ENCODE results near the gene NDUFAF2. TPM values are rescaled to one million over a fixed set of nuclear protein-coding genes. Genes with fewer than 3 reads are reported as not detected.
"Not testable (repeated sequence)": the region's sequence is repeated elsewhere in the genome, so short reads cannot be mapped to it uniquely, and the experiment has no call there.

Gene NDUFAF2
- total and polyA plus RNA-seq, 4 donors, result 18.2 to 40.2 (median 36.1) TPM

DNA sequence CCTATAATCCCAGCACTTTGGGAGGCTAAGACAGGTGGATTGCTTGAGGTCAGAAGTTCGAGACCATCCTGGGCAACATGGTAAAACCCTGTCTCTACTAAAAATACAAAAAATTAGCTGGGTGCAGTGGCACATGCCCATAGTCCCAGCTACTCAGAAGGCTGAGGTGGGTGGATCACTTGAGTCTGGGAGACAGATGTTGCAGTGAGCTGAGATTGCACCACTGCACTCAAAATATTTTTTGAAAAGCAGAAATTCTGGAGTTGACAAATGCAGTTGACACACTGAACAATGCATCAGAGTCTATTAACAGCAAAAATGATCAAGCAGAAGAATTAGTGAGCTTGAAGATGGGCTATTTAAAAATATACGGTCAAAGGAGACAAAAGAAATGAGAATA lies 35.5 kb downstream of the NDUFAF2 start:
- no peaks in the 10 kb centered on the region for H3K27me3 ChIP-seq (ENCODE audit: control insufficient read depth, insufficient read depth, low read length)
- H3K4me1 ChIP-seq (ENCODE audit: control insufficient read depth, insufficient read depth, low read length), result no peaks in the 10 kb centered on the region
- no peak overlapping the region for H3K27ac ChIP-seq (ENCODE audit: low read depth, low read length)
- no peak overlapping the region for H3K4me3 ChIP-seq (ENCODE audit: low read depth, low read length)
- no peaks in the 10 kb centered on the region for H3K9me3 ChIP-seq (ENCODE audit: control insufficient read depth, insufficient read depth, low read length)
- DNase-seq (ENCODE audit: low read depth in 4 of 6, low spot score in 6 of 6), result no peak
- H3K36me3 ChIP-seq (ENCODE audit: control insufficient read depth, insufficient read depth, low read length), result no peaks in the 10 kb centered on the region
- WGBS (ENCODE audit: insufficient coverage), result 100% methylated on average over 1 of the region's 2 CpGs

DNA sequence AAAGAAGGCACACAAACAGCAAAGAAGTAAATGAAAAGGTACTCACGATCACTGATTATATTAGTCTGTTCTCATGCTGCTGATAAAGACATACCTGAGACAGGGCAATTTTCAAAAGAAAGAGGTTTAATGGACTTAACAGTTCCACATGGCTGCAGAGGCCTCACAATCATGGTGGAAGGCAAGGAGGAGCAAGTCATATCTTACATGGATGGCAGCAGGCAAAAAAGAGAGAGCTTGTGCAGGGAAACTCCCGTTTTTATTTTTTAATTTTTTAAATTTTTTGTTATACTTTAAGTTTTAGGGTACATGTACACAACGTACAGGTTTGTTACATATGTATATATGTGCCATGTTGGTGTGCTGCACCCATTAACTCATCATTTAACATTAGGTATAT lies 37.1 kb downstream of the NDUFAF2 start:
- 100% methylated on average over 1 of the region's 3 CpGs for WGBS (ENCODE audit: insufficient coverage)
- H3K27me3 ChIP-seq (ENCODE audit: control insufficient read depth, insufficient read depth, low read length); DNase-seq (ENCODE audit: low read depth in 4 of 6, low spot score in 6 of 6); H3K27ac ChIP-seq (ENCODE audit: low read depth, low read length); H3K36me3 ChIP-seq (ENCODE audit: control insufficient read depth, insufficient read depth, low read length); H3K4me1 ChIP-seq (ENCODE audit: control insufficient read depth, insufficient read depth, low read length); H3K9me3 ChIP-seq (ENCODE audit: control insufficient read depth, insufficient read depth, low read length); H3K4me3 ChIP-seq (ENCODE audit: low read depth, low read length): not testable (repeated sequence)

DNA sequence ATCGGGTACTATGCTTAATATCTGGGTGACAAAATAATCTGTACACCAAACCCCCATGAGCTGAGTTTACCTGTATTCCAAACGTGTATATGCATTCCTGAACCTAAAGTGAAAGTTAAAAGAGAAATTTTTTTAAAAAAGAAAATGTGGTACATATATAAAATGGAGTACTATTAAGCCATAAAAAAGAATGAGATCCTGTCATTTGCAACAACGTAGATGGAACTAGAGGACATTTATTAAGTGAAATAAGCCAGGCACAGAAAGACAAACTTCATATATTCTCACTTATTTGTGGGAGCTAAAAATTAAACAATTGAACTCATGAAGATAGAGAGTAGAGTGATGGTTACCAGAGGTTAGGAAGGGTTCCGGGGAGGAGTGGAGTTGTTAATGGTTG lies 44.8 kb downstream of the NDUFAF2 start:
- Histone ChIP-seq H3K4me1 (ENCODE audit: control insufficient read depth, insufficient read depth, low read length) (no peaks in the 10 kb centered on the region), H3K9me3 (ENCODE audit: control insufficient read depth, insufficient read depth, low read length) (peaks cover 17% of the 10 kb centered on the region), H3K4me3 (ENCODE audit: low read depth, low read length) (no peak overlapping the region), H3K27me3 (ENCODE audit: control insufficient read depth, insufficient read depth, low read length) (no peaks in the 10 kb centered on the region), H3K27ac (ENCODE audit: low read depth, low read length) (no peak overlapping the region), H3K36me3 (ENCODE audit: control insufficient read depth, insufficient read depth, low read length) (peaks cover 8% of the 10 kb centered on the region)
- WGBS (ENCODE audit: insufficient coverage), result no CpG with 5 or more reads among the region's 4 CpGs
- no peak for DNase-seq (ENCODE audit: low read depth in 4 of 6, low spot score in 6 of 6)

DNA sequence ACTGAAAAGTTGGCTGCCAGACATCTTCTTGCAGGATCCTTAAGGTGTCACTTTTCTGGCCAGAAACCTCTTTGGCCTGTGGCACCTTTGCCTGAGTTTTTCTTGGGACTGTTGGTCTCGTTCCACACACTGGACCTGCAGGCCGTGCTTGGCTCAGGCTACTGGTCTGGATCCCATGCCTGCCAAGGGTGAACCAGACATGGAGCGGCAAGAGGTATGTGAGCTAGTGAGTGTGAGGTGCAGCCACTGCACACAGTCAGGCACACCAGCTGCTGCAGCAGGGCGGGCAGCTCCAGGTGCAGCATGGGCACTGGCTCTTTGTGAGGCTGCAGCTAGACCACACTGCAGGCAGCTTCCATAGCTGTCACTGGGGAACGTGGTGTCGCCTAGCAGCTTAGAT lies 47.9 kb downstream of the NDUFAF2 start:
- H3K27me3 ChIP-seq (ENCODE audit: control insufficient read depth, insufficient read depth, low read length), result no peaks in the 10 kb centered on the region
- no peaks in the 10 kb centered on the region for H3K4me1 ChIP-seq (ENCODE audit: control insufficient read depth, insufficient read depth, low read length)
- H3K4me3 ChIP-seq (ENCODE audit: low read depth, low read length), result no peak overlapping the region
- H3K9me3 ChIP-seq (ENCODE audit: control insufficient read depth, insufficient read depth, low read length), result peaks cover 17% of the 10 kb centered on the region
- DNase-seq (ENCODE audit: low read depth in 4 of 6, low spot score in 6 of 6), result no peak
- H3K36me3 ChIP-seq (ENCODE audit: control insufficient read depth, insufficient read depth, low read length), result peaks cover 8% of the 10 kb centered on the region
- H3K27ac ChIP-seq (ENCODE audit: low read depth, low read length), result no peak overlapping the region
- 100% methylated on average over 6 of the region's 6 CpGs for WGBS (ENCODE audit: insufficient coverage)

DNA sequence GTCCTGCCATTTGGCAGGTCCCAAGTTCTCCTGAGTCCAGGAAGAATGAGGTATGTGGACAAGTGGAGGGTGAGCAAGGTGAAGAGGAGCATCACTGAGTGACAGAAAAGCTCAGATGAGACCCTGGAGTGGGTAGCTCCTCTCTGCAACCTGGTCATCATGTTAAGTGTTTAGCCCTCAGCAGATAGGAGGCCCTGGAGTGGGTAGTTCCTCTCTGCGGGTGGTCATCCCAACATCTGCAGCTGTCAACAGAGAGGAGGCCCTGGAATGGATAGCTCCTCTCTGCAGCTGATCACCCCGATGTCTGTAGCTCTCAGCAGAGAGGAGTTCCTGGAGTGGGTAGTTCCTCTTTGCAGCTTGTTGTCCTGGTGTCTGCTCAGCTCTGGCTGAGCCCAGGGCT lies 48.4 kb downstream of the NDUFAF2 start:
- Histone ChIP-seq H3K27ac (ENCODE audit: low read depth, low read length) (no peak overlapping the region), H3K4me1 (ENCODE audit: control insufficient read depth, insufficient read depth, low read length) (no peaks in the 10 kb centered on the region), H3K4me3 (ENCODE audit: low read depth, low read length) (no peak overlapping the region), H3K36me3 (ENCODE audit: control insufficient read depth, insufficient read depth, low read length) (peaks cover 8% of the 10 kb centered on the region), H3K9me3 (ENCODE audit: control insufficient read depth, insufficient read depth, low read length) (peaks cover 17% of the 10 kb centered on the region), H3K27me3 (ENCODE audit: control insufficient read depth, insufficient read depth, low read length) (no peaks in the 10 kb centered on the region)
- 100% methylated on average over 2 of the region's 2 CpGs for WGBS (ENCODE audit: insufficient coverage)
- DNase-seq (ENCODE audit: low read depth in 4 of 6, low spot score in 6 of 6), result no peak

DNA sequence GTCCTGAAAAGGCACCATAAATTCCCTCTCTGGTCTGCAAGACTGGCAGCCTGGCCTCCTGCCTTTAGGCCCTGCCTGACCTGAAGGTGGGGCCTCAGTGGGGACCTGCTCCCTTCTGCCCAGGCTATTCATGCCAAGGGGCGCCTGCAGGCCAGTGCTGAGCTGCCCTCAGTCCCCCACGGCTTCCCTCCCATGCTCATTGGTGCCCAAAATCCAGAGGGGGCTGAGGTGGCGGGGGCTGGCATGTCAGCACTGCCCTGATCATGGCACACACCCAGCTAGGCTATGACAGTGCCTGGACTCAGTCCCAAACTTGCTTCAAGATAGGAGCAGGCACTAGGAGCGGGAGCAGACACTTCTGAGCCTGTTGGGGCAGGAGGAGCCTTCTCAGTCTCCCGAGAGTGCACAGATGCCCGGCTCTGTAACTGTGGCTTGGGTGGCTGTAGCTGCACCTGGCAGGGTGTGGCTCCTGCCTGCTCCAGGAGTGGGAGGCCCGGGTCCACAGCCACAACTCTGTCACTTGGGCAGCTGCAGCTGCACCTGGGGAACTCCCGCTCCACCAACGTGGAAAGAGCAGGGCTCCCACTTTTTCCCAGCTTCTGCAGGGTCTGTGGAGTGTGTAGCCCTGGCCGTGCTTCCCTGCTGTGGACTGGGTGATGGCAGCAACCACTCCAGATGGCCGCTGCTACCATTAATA lies 49.0 kb downstream of the NDUFAF2 start:
- no peaks in the 10 kb centered on the region for H3K4me1 ChIP-seq (ENCODE audit: control insufficient read depth, insufficient read depth, low read length)
- peaks cover 8% of the 10 kb centered on the region for H3K36me3 ChIP-seq (ENCODE audit: control insufficient read depth, insufficient read depth, low read length)
- no peak overlapping the region for H3K4me3 ChIP-seq (ENCODE audit: low read depth, low read length)
- H3K27me3 ChIP-seq (ENCODE audit: control insufficient read depth, insufficient read depth, low read length), result no peaks in the 10 kb centered on the region
- H3K27ac ChIP-seq (ENCODE audit: low read depth, low read length), result no peak overlapping the region
- no peak for DNase-seq (ENCODE audit: low read depth in 4 of 6, low spot score in 6 of 6)
- 88% methylated on average over 11 of the region's 11 CpGs for WGBS (ENCODE audit: insufficient coverage)
- peaks cover 17% of the 10 kb centered on the region for H3K9me3 ChIP-seq (ENCODE audit: control insufficient read depth, insufficient read depth, low read length)

DNA sequence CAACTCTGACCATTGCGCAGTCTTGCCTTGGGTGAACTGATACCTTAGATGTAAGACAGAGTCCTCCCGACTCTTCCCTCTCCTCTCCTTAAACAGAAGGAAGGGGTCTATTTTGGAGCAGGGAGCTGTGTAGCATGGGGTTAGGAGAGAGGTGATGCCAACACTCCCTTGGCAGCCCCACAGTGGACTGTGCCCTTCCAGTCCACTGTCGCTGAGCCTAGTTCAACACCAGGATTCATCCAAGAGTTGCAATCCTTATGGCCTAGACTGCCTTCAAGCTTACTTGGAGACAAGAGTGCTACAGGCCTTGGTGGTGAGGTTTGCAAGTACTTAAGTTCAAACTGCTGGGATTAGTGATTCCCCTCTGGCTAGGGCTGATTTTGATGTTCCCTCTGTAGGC lies 51.4 kb downstream of the NDUFAF2 start:
- peaks cover 17% of the 10 kb centered on the region for H3K9me3 ChIP-seq (ENCODE audit: control insufficient read depth, insufficient read depth, low read length)
- no peak overlapping the region for H3K4me3 ChIP-seq (ENCODE audit: low read depth, low read length)
- peaks cover 8% of the 10 kb centered on the region for H3K36me3 ChIP-seq (ENCODE audit: control insufficient read depth, insufficient read depth, low read length)
- 100% methylated on average over 1 of the region's 3 CpGs for WGBS (ENCODE audit: insufficient coverage)
- no peak overlapping the region for H3K27ac ChIP-seq (ENCODE audit: low read depth, low read length)
- no peaks in the 10 kb centered on the region for H3K27me3 ChIP-seq (ENCODE audit: control insufficient read depth, insufficient read depth, low read length)
- no peak for DNase-seq (ENCODE audit: low read depth in 4 of 6, low spot score in 6 of 6)
- H3K4me1 ChIP-seq (ENCODE audit: control insufficient read depth, insufficient read depth, low read length), result no peaks in the 10 kb centered on the region

DNA sequence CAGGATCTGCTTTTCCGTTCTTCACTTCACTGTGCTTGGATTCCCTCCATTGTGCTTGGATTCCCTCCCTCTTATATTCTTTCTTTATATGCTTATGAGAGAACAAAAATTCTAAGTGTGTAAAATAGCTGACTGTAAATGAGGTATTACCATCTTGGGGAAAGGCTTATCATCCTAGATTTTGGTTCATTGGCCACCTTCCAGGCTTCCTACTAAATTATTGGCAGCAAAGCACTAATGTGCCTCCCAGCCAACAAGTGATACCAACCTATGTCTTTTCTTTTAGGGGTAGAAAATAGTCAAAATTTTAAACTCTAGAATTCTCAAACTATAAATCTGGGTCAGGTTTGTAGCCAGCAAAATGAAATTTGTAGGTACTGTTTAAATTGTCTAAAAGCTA lies 52.7 kb downstream of the NDUFAF2 start:
- peaks cover 8% of the 10 kb centered on the region for H3K36me3 ChIP-seq (ENCODE audit: control insufficient read depth, insufficient read depth, low read length)
- no CpG with 5 or more reads among the region's 1 CpG for WGBS (ENCODE audit: insufficient coverage)
- DNase-seq (ENCODE audit: low read depth in 4 of 6, low spot score in 6 of 6), result peak in 2 of 6 donors; percentile 8 to 14

DNA sequence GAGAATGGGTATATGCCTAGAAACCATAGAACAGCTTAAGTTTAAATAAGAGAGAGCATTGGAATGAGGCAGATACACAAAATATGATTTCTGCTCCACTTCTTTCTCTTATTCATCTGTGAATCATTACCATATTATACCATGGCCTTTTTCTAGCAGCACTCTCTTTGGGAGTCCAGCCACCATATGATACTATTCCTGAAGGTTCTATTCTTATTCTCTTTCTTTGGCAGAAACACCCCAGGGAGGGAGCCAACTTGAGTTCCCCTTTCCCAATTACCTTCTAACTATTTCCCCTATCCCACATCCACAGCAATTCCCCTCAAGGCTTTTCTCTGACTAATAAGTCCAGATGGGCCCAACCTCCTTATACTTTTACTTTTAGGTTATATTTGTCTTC lies 55.9 kb downstream of the NDUFAF2 start:
- H3K27me3 ChIP-seq (ENCODE audit: control insufficient read depth, insufficient read depth, low read length), result no peaks in the 10 kb centered on the region
- no peaks in the 10 kb centered on the region for H3K36me3 ChIP-seq (ENCODE audit: control insufficient read depth, insufficient read depth, low read length)
- no peaks in the 10 kb centered on the region for H3K4me1 ChIP-seq (ENCODE audit: control insufficient read depth, insufficient read depth, low read length)
- no peaks in the 10 kb centered on the region for H3K9me3 ChIP-seq (ENCODE audit: control insufficient read depth, insufficient read depth, low read length)
- DNase-seq (ENCODE audit: low read depth in 4 of 6, low spot score in 6 of 6), result peak in 1 of 6 donors; percentile 52
- H3K27ac ChIP-seq (ENCODE audit: low read depth, low read length), result no peak overlapping the region
- H3K4me3 ChIP-seq (ENCODE audit: low read depth, low read length), result no peak overlapping the region

More for the DNA sequence above, 52.7 kb downstream of the NDUFAF2 start:
- H3K4me3 ChIP-seq (ENCODE audit: low read depth, low read length), result no peak overlapping the region
- no peaks in the 10 kb centered on the region for H3K27me3 ChIP-seq (ENCODE audit: control insufficient read depth, insufficient read depth, low read length)
- H3K9me3 ChIP-seq (ENCODE audit: control insufficient read depth, insufficient read depth, low read length), result peaks cover 16% of the 10 kb centered on the region
- no peaks in the 10 kb centered on the region for H3K4me1 ChIP-seq (ENCODE audit: control insufficient read depth, insufficient read depth, low read length)
- no peak overlapping the region for H3K27ac ChIP-seq (ENCODE audit: low read depth, low read length)

DNA sequence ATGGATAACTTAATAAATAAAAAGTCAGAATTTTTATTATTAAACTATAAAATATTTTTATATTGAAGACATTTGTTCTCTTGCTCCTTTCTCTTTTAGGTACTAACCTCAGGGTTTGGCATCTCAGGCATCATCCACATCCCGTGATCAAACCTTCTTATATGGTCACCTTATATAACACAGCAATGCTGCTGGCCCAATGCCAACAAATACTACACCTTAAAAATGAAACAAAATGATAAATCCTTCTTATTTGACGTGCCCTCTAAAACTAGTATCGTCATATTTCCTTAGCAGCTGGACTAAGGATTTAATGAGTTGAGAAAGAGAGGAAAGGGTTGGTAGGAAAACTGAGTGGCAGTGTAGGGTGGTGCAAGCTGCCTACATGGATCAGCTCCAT lies 56.6 kb downstream of the NDUFAF2 start:
- Histone ChIP-seq H3K4me3 (ENCODE audit: low read depth, low read length) (no peak overlapping the region), H3K36me3 (ENCODE audit: control insufficient read depth, insufficient read depth, low read length) (no peaks in the 10 kb centered on the region), H3K4me1 (ENCODE audit: control insufficient read depth, insufficient read depth, low read length) (no peaks in the 10 kb centered on the region), H3K27me3 (ENCODE audit: control insufficient read depth, insufficient read depth, low read length) (no peaks in the 10 kb centered on the region), H3K9me3 (ENCODE audit: control insufficient read depth, insufficient read depth, low read length) (no peaks in the 10 kb centered on the region), H3K27ac (ENCODE audit: low read depth, low read length) (no peak overlapping the region)
- WGBS (ENCODE audit: insufficient coverage), result 100% methylated on average over 1 of the region's 3 CpGs
- DNase-seq (ENCODE audit: low read depth in 4 of 6, low spot score in 6 of 6), result no peak

All from spinal cord (tissue), 10 donors.